GM23248 (cell line): ENCODE data around the gene GPX1.

Experiments
- EZH2 ChIP-seq: fragments of 200-600 bp; sonication (generic); IDR thresholded peaks from 2 replicates; pipeline ENCODE4 v1.6.1; 2018; ENCODE audit warnings: antibody characterized with exemption, mild to moderate bottlenecking; ENCODE audit not compliant: insufficient read depth, poor library complexity, severe bottlenecking
- EZH2phosphoT487 ChIP-seq: fragments of 200-600 bp; sonication (generic); IDR thresholded peaks from 2 replicates; pipeline ENCODE4 v1.6.1; 2018; ENCODE audit warnings: antibody characterized with exemption, moderate library complexity, mild to moderate bottlenecking, low read depth; ENCODE audit not compliant: insufficient read depth

DNA sequence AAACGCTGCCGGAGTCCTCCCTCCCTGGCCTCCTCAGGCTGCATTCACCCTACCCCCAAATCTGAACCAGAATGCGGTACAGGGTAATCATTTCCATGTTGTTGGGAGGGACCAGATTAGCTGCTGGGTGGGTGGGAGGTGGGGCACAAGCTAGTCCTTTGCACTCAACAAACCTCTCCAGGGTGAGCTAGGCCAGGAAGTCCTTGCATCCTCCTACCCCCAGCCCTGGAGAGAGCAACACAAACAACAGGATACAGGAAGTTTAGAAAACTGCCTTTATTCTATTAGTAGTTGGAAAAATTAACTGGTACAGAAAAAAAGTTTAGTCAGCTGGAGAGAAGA, 702 bp upstream of the GPX1 start:
- TF ChIP-seq EZH2 (no peak), EZH2phosphoT487 (no peak)
